Kidney (tissue), 14 donors: ENCODE data around the gene TRPM1. TPM values are rescaled to one million over a fixed set of nuclear protein-coding genes. Genes with fewer than 3 reads are reported as not detected.

Source experiments
- DNase-seq, 5 donors: peaks; one replicate each; pipeline ENCODE4 v3.0.0-alpha.2; 2013 to 2020
- FAIRE-seq: peaks from 2 replicates; lab custom pipeline; 2012; peaks lifted over from hg19 to GRCh38; lab: Jason Lieb, UNC
- H3K27ac ChIP-seq, 2 donors: one replicate each; pipeline ENCODE4 v1.7.0; 2013; ENCODE audit warnings: low read depth in 2 of 2, low read length in 2 of 2, inconsistent platforms in 1 of 2
- H3K27me3 ChIP-seq: one replicate; pipeline ENCODE4 v1.7.1; 2013; ENCODE audit warnings: low read length, inconsistent platforms; ENCODE audit not compliant: control insufficient read depth, insufficient read depth
- H3K36me3 ChIP-seq, 3 donors: one replicate each; pipeline versions ENCODE4 v1.7.0 to v1.7.1; 2013; ENCODE audit warnings: low read length in 3 of 3, control low read depth in 1 of 3, inconsistent platforms in 1 of 3; ENCODE audit not compliant: insufficient read depth in 3 of 3, control insufficient read depth in 2 of 3
- H3K4me1 ChIP-seq, 3 donors: one replicate each; pipeline versions ENCODE4 v1.7.0 to v1.7.1; 2013; ENCODE audit warnings: low read length in 3 of 3, inconsistent platforms in 1 of 3, low read depth in 1 of 3; ENCODE audit not compliant: control insufficient read depth in 2 of 3, insufficient read depth in 2 of 3
- H3K4me3 ChIP-seq, 3 donors: one replicate each; pipeline versions ENCODE4 v1.7.0 to v1.8.1; 2013; ENCODE audit warnings: low read length in 3 of 3, control low read depth in 1 of 3, inconsistent platforms in 1 of 3
- H3K9ac ChIP-seq, 3 donors: one replicate each; pipeline versions ENCODE4 v1.7.0 to v1.7.1; 2013; ENCODE audit warnings: low read length in 3 of 3, control low read depth in 1 of 3, inconsistent platforms in 1 of 3
- H3K9me3 ChIP-seq, 3 donors: one replicate each; pipeline versions ENCODE4 v1.7.0 to v1.7.1; 2013; ENCODE audit warnings: low read length in 3 of 3, control low read depth in 1 of 3, inconsistent platforms in 1 of 3; ENCODE audit not compliant: control insufficient read depth in 2 of 3, insufficient read depth in 1 of 3
- intact Hi-C: fragments of 100-400 bp; cut with DNase I; formaldehyde crosslinking; loops from one replicate; pipeline ENCODE4 v1.11.1; 2022
- polyA plus RNA-seq: library from polyadenylated mRNA; stranded (reverse); fragments of 350-450 nt; fragmentation: Illumina TruSeq; extraction: RNeasy Lipid Tissue Mini Kit (QIAGEN cat#74804); gene quantifications from one replicate; pipeline ENCODE4 v1.2.3, GENCODE V29; 2014; ENCODE audit warnings: low read depth, low replicate concordance; ENCODE audit not compliant: insufficient read depth
- total RNA-seq: library from RNA; stranded (reverse); fragmentation: NEBNext Ultra II Directional; extraction: Animal tissue kit (Norgen Biotek cat#: 25700); gene quantifications from one replicate; pipeline ENCODE4 v1.2.1, GENCODE V29; 2021
- TF ChIP-seq, protein P1 (sequence below): IDR thresholded peaks from 3 replicates; pipeline ENCODE4 v1.5.1; 2012; ENCODE audit warnings: mild to moderate bottlenecking, moderate library complexity, borderline replicate concordance; ENCODE audit not compliant: insufficient read depth; ENCODE audit errors: extremely low read depth
- donor health status: control.
- donor health status: control.
- donor health status: control.
- donor health status: control.
- donor health status: control.
- donor health status: DM: yes; HTN: yes; CAD: no.
- donor health status: Normal renal cell carcinoma (clear cell type).

TRPM1 gene
- total and polyA plus RNA-seq, 2 donors from 2014 or later, result 1.3 TPM; not detected in 1

GRCh38 chr15:30984118-30984517, 117.4 kb downstream of the TRPM1 start:
- DNase-seq, result peak in 2 of 5 donors; percentile 11 to 26
- H3K9ac ChIP-seq, result peak overlapping the region in 1 of 3 donors; percentile 38
- FAIRE-seq, result no peak
- intact Hi-C loops, result no loop called here
- no peaks in the 10 kb centered on the region for H3K9me3 ChIP-seq
- no peaks in the 10 kb centered on the region for H3K27me3 ChIP-seq
- peaks cover 3 to 13% (median 6%) of the 10 kb centered on the region in 3 donors for H3K36me3 ChIP-seq
- H3K4me3 ChIP-seq, result peak overlapping the region in 1 of 3 donors; percentile 50
- peaks cover 4 to 50% (median 37%) of the 10 kb centered on the region in 3 donors for H3K4me1 ChIP-seq
- TF ChIP-seq, protein P1, sequence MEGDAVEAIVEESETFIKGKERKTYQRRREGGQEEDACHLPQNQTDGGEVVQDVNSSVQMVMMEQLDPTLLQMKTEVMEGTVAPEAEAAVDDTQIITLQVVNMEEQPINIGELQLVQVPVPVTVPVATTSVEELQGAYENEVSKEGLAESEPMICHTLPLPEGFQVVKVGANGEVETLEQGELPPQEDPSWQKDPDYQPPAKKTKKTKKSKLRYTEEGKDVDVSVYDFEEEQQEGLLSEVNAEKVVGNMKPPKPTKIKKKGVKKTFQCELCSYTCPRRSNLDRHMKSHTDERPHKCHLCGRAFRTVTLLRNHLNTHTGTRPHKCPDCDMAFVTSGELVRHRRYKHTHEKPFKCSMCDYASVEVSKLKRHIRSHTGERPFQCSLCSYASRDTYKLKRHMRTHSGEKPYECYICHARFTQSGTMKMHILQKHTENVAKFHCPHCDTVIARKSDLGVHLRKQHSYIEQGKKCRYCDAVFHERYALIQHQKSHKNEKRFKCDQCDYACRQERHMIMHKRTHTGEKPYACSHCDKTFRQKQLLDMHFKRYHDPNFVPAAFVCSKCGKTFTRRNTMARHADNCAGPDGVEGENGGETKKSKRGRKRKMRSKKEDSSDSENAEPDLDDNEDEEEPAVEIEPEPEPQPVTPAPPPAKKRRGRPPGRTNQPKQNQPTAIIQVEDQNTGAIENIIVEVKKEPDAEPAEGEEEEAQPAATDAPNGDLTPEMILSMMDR, result no peak
- peak overlapping the region in 1 of 2 donors; percentile 43 for H3K27ac ChIP-seq

GRCh38 chr15:30979457-30979856, 122.1 kb downstream of the TRPM1 start:
- H3K27ac ChIP-seq, result no peak overlapping the region
- TF ChIP-seq, protein P1, result no peak
- H3K4me1 ChIP-seq, result peaks cover 1 to 25% (median 14%) of the 10 kb centered on the region in 3 donors
- H3K36me3 ChIP-seq, result peaks cover 4 to 8% (median 7%) of the 10 kb centered on the region in 3 donors
- intact Hi-C loops, result no loop called here
- no peak overlapping the region for H3K9ac ChIP-seq
- no peaks in the 10 kb centered on the region for H3K27me3 ChIP-seq
- DNase-seq (no peak), FAIRE-seq (no peak)
- H3K9me3 ChIP-seq, result no peaks in the 10 kb centered on the region
- no peak overlapping the region for H3K4me3 ChIP-seq

GRCh38 chr15:30978328-30978727, 123.2 kb downstream of the TRPM1 start:
- Histone ChIP-seq H3K9ac (no peak overlapping the region), H3K36me3 (peaks cover 6 to 14% (median 12%) of the 10 kb centered on the region in 3 donors), H3K4me3 (no peak overlapping the region), H3K4me1 (peaks cover 0 to 14% (median 5%) of the 10 kb centered on the region in 3 donors), H3K9me3 (no peaks in the 10 kb centered on the region), H3K27ac (no peak overlapping the region), H3K27me3 (no peaks in the 10 kb centered on the region)
- TF ChIP-seq, protein P1, result no peak
- intact Hi-C loops, result no loop called here
- DNase-seq (no peak), FAIRE-seq (no peak)

DNA sequence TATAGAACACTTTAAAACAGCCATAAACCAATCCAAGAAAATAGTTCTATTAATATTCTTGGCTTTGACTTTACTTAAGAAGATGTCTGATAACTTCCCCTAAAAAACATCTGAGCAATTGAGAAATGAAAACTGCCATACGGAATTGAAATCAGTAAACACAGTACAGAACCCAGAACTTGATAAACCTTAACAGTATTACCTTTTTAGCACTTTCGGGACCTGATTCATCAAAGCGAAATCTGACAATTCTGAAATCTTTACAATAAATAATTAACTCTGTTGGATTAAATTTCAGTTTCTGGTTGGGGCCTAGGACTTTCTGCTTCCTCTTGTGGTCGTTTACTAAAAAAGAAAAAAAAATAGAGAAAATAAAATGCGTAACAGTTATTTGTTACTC, 127.4 kb downstream of the TRPM1 start:
- FAIRE-seq (no peak), DNase-seq (no peak)
- no peak overlapping the region for H3K27ac ChIP-seq
- peaks cover 0 to 6% (median 0%) of the 10 kb centered on the region in 3 donors for H3K4me1 ChIP-seq
- H3K9ac ChIP-seq, result no peak overlapping the region
- peaks cover 3 to 26% (median 14%) of the 10 kb centered on the region in 3 donors for H3K36me3 ChIP-seq
- H3K27me3 ChIP-seq, result no peaks in the 10 kb centered on the region
- no peaks in the 10 kb centered on the region for H3K9me3 ChIP-seq
- intact Hi-C loops, result no loop called here
- H3K4me3 ChIP-seq, result no peak overlapping the region
- TF ChIP-seq, protein P1, result no peak
